SK-MEL-5 (cell line): ENCODE results near the gene KLF6. TPM values are rescaled to one million over a fixed set of nuclear protein-coding genes. Genes with fewer than 3 reads are reported as not detected.

ENCODE experiments used
- DNase-seq: peaks from one replicate; pipeline ENCODE4 v3.0.0-alpha.2; 2016; ENCODE audit warnings: low read depth, low spot score
- in situ Hi-C: cut with HindIII; loops from 2 replicates; pipeline ENCODE4 v1.10.0; 2016; ENCODE audit warnings: low sequenced_read_pairs, high pct_unique_total_duplicates, low pct_unique_long_range_greater_than_20kb
- total RNA-seq: library from RNA; depleted of rRNA; stranded (reverse); fragments of >200 nt; shearing (Covaris generic); gene quantifications from 2 replicates; pipeline ENCODE4 v1.2.3, GENCODE V29; 2014

KLF6 gene
- total RNA-seq, 1 experiment from 2014 or later = 15.0 TPM

DNA sequence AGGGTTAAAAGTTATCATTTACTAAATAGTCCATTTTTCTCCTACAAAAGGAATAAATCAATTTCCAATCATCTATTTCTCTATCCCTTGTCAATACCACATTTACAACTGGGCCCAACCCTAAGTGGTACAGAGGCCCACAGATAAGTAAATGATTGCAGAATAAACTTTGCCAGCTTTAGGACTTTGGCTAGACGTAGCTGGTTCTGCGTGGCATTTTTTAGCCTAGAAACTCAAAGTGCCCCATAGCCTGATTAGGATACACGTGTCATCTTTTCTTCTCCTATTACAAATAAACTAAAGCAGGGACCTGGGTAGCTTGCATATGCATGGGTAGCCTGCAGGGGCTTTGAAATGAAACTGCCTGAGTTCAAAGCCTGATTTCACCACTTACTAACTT lies 56.4 kb downstream of the KLF6 start:
- in situ Hi-C loops = no loop called here
- DNase-seq = no peak

DNA sequence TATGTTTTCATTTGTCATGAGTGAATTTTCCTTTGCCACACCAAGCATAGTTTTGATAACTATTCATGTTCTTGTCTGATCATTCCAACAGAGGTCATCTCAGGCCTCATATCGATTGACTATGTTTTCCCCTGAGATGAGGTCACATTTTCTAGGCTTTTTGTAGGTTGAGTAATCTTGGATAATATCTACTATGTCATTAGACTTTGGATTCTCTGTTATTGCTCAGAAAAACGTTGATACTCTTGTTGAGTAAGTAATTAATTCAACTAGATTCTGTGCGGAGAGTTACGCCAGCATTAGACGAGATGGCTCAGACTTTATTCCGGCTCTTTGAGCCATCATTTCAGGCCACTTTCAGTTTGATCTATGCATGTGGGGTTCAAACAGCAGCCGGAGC lies 57.7 kb downstream of the KLF6 start:
- no peak for DNase-seq
- in situ Hi-C loops = no loop called here
